ENCODE measurements around the gene AATK.
A peak's percentile ranks its signal among the peaks of the same experiment; 100 is the strongest.

GRCh38 chr17:81129289-81129688 lies 36.7 kb downstream of the AATK start:
- TF ChIP-seq, protein P1, sequence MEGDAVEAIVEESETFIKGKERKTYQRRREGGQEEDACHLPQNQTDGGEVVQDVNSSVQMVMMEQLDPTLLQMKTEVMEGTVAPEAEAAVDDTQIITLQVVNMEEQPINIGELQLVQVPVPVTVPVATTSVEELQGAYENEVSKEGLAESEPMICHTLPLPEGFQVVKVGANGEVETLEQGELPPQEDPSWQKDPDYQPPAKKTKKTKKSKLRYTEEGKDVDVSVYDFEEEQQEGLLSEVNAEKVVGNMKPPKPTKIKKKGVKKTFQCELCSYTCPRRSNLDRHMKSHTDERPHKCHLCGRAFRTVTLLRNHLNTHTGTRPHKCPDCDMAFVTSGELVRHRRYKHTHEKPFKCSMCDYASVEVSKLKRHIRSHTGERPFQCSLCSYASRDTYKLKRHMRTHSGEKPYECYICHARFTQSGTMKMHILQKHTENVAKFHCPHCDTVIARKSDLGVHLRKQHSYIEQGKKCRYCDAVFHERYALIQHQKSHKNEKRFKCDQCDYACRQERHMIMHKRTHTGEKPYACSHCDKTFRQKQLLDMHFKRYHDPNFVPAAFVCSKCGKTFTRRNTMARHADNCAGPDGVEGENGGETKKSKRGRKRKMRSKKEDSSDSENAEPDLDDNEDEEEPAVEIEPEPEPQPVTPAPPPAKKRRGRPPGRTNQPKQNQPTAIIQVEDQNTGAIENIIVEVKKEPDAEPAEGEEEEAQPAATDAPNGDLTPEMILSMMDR (conservative IDR thresholded peaks at IDR 0.05; ENCODE audit: low read depth in 2 of 2), result peak; percentile 40 to 57
- TF ChIP-seq POLR2AphosphoS5 (IDR thresholded peaks at IDR 0.05; ENCODE audit: low read depth), result no peak
- no peak for TF ChIP-seq REST (IDR thresholded peaks at IDR 0.05; ENCODE audit: unreplicated experiment)
- no peak for TF ChIP-seq EZH2 (IDR thresholded peaks at IDR 0.05; ENCODE audit: low read depth, unreplicated experiment)
- TF ChIP-seq EZH2phosphoT487 (IDR thresholded peaks at IDR 0.05; ENCODE audit: unreplicated experiment), result no peak

All from GM23338 (cell line).